HepG2 (cell line): Measurements from ENCODE around the gene DNAJC4. TPM values are rescaled to one million over a fixed set of nuclear protein-coding genes. Genes with fewer than 3 reads are reported as not detected.
A peak's percentile ranks its signal among the peaks of the same experiment; 100 is the strongest.

ENCODE experiments used
- BRCA1 ChIP-seq: sonication (generic); formaldehyde crosslinking; IDR thresholded peaks from 2 replicates; pipeline ENCODE4 v1.4.0; 2020; ENCODE audit warnings: missing genetic modification reagents
- CHCHD3 ChIP-seq: sonication (generic); formaldehyde crosslinking; IDR thresholded peaks from 2 replicates; pipeline ENCODE4 v1.8.0; 2022; ENCODE audit warnings: mild to moderate bottlenecking, missing genetic modification reagents, moderate library complexity
- EED ChIP-seq: sonication (generic); formaldehyde crosslinking; IDR thresholded peaks from 2 replicates; pipeline ENCODE4 v1.5.0; 2020; ENCODE audit warnings: mild to moderate bottlenecking, missing genetic modification reagents
- FOXA3 ChIP-seq: IDR thresholded peaks from 2 replicates; pipeline ENCODE4 v1.6.1; 2016; ENCODE audit warnings: missing genetic modification reagents, missing compliant biosample characterization
- HNF4A ChIP-seq: sonication (generic); formaldehyde crosslinking; IDR thresholded peaks from 2 replicates; pipeline ENCODE4 v1.4.0; 2020; ENCODE audit warnings: missing genetic modification reagents
- JUN ChIP-seq: sonication (generic); formaldehyde crosslinking; IDR thresholded peaks from 2 replicates; pipeline ENCODE4 v1.4.0; 2020; ENCODE audit warnings: mild to moderate bottlenecking, missing genetic modification reagents
- KMT2A ChIP-seq: sonication (generic); formaldehyde crosslinking; IDR thresholded peaks from 2 replicates; pipeline ENCODE4 v1.4.0; 2020; ENCODE audit warnings: missing genetic modification reagents
- MIER2 ChIP-seq: IDR thresholded peaks from 2 replicates; pipeline ENCODE4 v1.6.1; 2016; ENCODE audit warnings: missing biosample characterization, missing genetic modification reagents
- MTA3 ChIP-seq: sonication (generic); formaldehyde crosslinking; IDR thresholded peaks from 2 replicates; pipeline ENCODE4 v1.4.0; 2020; ENCODE audit warnings: missing genetic modification reagents
- NR2F2 ChIP-seq: IDR thresholded peaks from 2 replicates; pipeline ENCODE4 v1.6.1; 2012; ENCODE audit warnings: low read depth, inconsistent platforms, borderline replicate concordance
- PBX2 ChIP-seq: IDR thresholded peaks from 2 replicates; pipeline ENCODE4 v1.6.1; 2016; ENCODE audit warnings: control low read depth
- POLR2G ChIP-seq: fragments of 200-400 bp; formaldehyde crosslinking; IDR thresholded peaks from 2 replicates; pipeline ENCODE4 v1.6.1; 2018; ENCODE audit warnings: mild to moderate bottlenecking, low read depth, low read length, moderate library complexity
- RXRA ChIP-seq: sonication (generic); formaldehyde crosslinking; IDR thresholded peaks from 2 replicates; pipeline ENCODE4 v1.5.1; 2020; ENCODE audit warnings: missing genetic modification reagents
- STAG1 ChIP-seq: sonication (generic); formaldehyde crosslinking; IDR thresholded peaks from 2 replicates; pipeline ENCODE4 v1.4.0; 2020; ENCODE audit warnings: missing genetic modification reagents
- TMF1 ChIP-seq: sonication (generic); formaldehyde crosslinking; IDR thresholded peaks from 2 replicates; pipeline ENCODE4 v1.8.1; 2022; ENCODE audit warnings: low read depth, missing genetic modification reagents
- YEATS4 ChIP-seq: sonication (generic); formaldehyde crosslinking; IDR thresholded peaks from 2 replicates; pipeline ENCODE4 v1.4.0; 2020; ENCODE audit warnings: missing genetic modification reagents, borderline replicate concordance
- ZNF20 ChIP-seq: sonication (generic); formaldehyde crosslinking; IDR thresholded peaks from 2 replicates; pipeline ENCODE4 v1.4.0; 2020; ENCODE audit warnings: mild to moderate bottlenecking, moderate library complexity, missing genetic modification reagents
- ZNF207 ChIP-seq: fragments of 450-650 bp; IDR thresholded peaks from 2 replicates; pipeline ENCODE4 v1.6.1; 2016; ENCODE audit warnings: antibody characterized with exemption, borderline replicate concordance
- ZNF230 ChIP-seq: sonication (generic); formaldehyde crosslinking; IDR thresholded peaks from 2 replicates; pipeline ENCODE4 v1.4.0; 2020; ENCODE audit warnings: mild to moderate bottlenecking, missing genetic modification reagents
- ZNF263 ChIP-seq: sonication (generic); formaldehyde crosslinking; IDR thresholded peaks from 2 replicates; pipeline ENCODE4 v1.4.0; 2020; ENCODE audit warnings: missing genetic modification reagents
- ZNF282 ChIP-seq: fragments of 450-650 bp; IDR thresholded peaks from 2 replicates; pipeline ENCODE4 v1.6.1; 2018; ENCODE audit not compliant: partially characterized antibody
- ZNF343 ChIP-seq: sonication (generic); formaldehyde crosslinking; IDR thresholded peaks from 2 replicates; pipeline ENCODE4 v1.4.0; 2020; ENCODE audit warnings: mild to moderate bottlenecking, missing genetic modification reagents
- ZNF468 ChIP-seq: sonication (generic); formaldehyde crosslinking; IDR thresholded peaks from 2 replicates; pipeline ENCODE4 v1.8.0; 2022; ENCODE audit warnings: mild to moderate bottlenecking, moderate library complexity, missing genetic modification reagents
- ZNF558 ChIP-seq: sonication (generic); formaldehyde crosslinking; IDR thresholded peaks from 2 replicates; pipeline ENCODE4 v1.9.0; 2022; ENCODE audit warnings: mild to moderate bottlenecking, missing genetic modification reagents, borderline replicate concordance
- ZNF563 ChIP-seq: sonication (generic); formaldehyde crosslinking; IDR thresholded peaks from 2 replicates; pipeline ENCODE4 v1.8.0; 2022; ENCODE audit warnings: mild to moderate bottlenecking, moderate library complexity, missing genetic modification reagents
- ZNF569 ChIP-seq: sonication (generic); formaldehyde crosslinking; IDR thresholded peaks from 2 replicates; pipeline ENCODE4 v1.5.0; 2020; ENCODE audit warnings: mild to moderate bottlenecking, missing genetic modification reagents, moderate library complexity, borderline replicate concordance
- ZNF781 ChIP-seq: sonication (generic); formaldehyde crosslinking; IDR thresholded peaks from 2 replicates; pipeline ENCODE4 v1.5.1; 2020; ENCODE audit warnings: borderline replicate concordance, mild to moderate bottlenecking, missing genetic modification reagents; ENCODE audit errors: not compliant biosample characterization
- ZNF816 ChIP-seq: sonication (generic); formaldehyde crosslinking; IDR thresholded peaks from 2 replicates; pipeline ENCODE4 v1.8.0; 2022; ENCODE audit warnings: missing genetic modification reagents, mild to moderate bottlenecking, borderline replicate concordance
- ZNF839 ChIP-seq: sonication (generic); formaldehyde crosslinking; IDR thresholded peaks from 2 replicates; pipeline ENCODE4 v1.4.0; 2020; ENCODE audit warnings: missing genetic modification reagents, mild to moderate bottlenecking, borderline replicate concordance
- ZSCAN21 ChIP-seq: sonication (generic); formaldehyde crosslinking; IDR thresholded peaks from 2 replicates; pipeline ENCODE4 v1.8.0; 2022; ENCODE audit warnings: mild to moderate bottlenecking, missing genetic modification reagents, moderate library complexity, borderline replicate concordance
- polyA plus RNA-seq, 8 experiments: library from polyadenylated mRNA; depleted of rRNA in 3 of 8; stranded (reverse) in 7 of 8; unstranded in 1 of 8; fragments of >200 nt; fragmentation: Illumina TruSeq in 4 of 8; extraction: Trizol in 4 of 8; gene quantifications; 2 replicates each; pipeline versions ENCODE4 v1.2.1 to v1.2.3, GENCODE V29; 2011 to 2016; ENCODE audit warnings: low read depth in 4 of 8, missing spikeins in 1 of 8, mixed read lengths in 1 of 8; ENCODE audit not compliant: insufficient read depth in 1 of 8
- total RNA-seq, 5 experiments: library from RNA; depleted of rRNA; stranded (reverse); fragments of >200 nt; fragmentation: Illumina TruSeq; extraction: Trizol; gene quantifications; 2 replicates each; pipeline ENCODE4 v1.2.3, GENCODE V29; 2016; ENCODE audit warnings: low read depth in 1 of 5
- TF ChIP-seq, protein P1 (sequence below): sonication (generic); formaldehyde crosslinking; IDR thresholded peaks from 2 replicates; pipeline ENCODE4 v1.4.0; 2020; ENCODE audit warnings: mild to moderate bottlenecking, missing genetic modification reagents
- TF ChIP-seq, protein P2 (sequence below): sonication (generic); formaldehyde crosslinking; IDR thresholded peaks from 2 replicates; pipeline ENCODE4 v1.4.0; 2020; ENCODE audit warnings: mild to moderate bottlenecking, missing genetic modification reagents

DNAJC4 gene
- total and polyA plus RNA-seq, 2 of the 13 experiments (the other 11 are each of a cell fraction or from before 2014, with no cell fraction given): 10.3 to 60.8 TPM

- TF ChIP-seq ZNF839 (CRISPR knock-in tag) (no peak), POLR2G (no peak), YEATS4 (peak; percentile 35; the same call in 1 of the 2 replicates), ZNF282 (no peak), TMF1 (CRISPR knock-in tag) (no peak), CHCHD3 (CRISPR knock-in tag) (no peak), ZNF569 (CRISPR knock-in tag) (no peak), ZNF563 (CRISPR knock-in tag) (no peak), ZNF558 (CRISPR knock-in tag) (no peak), EED (CRISPR knock-in tag) (no peak), ZNF343 (CRISPR knock-in tag) (no peak), MIER2 (CRISPR knock-in tag) (no peak; the same call in 1 of the 2 replicates), STAG1 (CRISPR knock-in tag) (no peak), ZNF263 (0 out of 2 replicates have a peak, but pooled peaks have one; percentile 38), MTA3 (CRISPR knock-in tag) (no peak), NR2F2 (no peak), ZNF230 (no peak), ZNF781 (CRISPR knock-in tag) (no peak), ZNF468 (CRISPR knock-in tag) (no peak), BRCA1 (CRISPR knock-in tag) (no peak), HNF4A (CRISPR knock-in tag) (peak; percentile 44), ZNF207 (no peak), JUN (CRISPR knock-in tag) (no peak), PBX2 (CRISPR knock-in tag) (no peak), ZNF20 (CRISPR knock-in tag) (no peak), KMT2A (CRISPR knock-in tag) (no peak), FOXA3 (CRISPR knock-in tag) (peak; percentile 89), RXRA (peak; percentile 56; the same call in 1 of the 2 replicates), ZNF816 (CRISPR knock-in tag) (no peak), ZSCAN21 (no peak)
- TF ChIP-seq, protein P1, sequence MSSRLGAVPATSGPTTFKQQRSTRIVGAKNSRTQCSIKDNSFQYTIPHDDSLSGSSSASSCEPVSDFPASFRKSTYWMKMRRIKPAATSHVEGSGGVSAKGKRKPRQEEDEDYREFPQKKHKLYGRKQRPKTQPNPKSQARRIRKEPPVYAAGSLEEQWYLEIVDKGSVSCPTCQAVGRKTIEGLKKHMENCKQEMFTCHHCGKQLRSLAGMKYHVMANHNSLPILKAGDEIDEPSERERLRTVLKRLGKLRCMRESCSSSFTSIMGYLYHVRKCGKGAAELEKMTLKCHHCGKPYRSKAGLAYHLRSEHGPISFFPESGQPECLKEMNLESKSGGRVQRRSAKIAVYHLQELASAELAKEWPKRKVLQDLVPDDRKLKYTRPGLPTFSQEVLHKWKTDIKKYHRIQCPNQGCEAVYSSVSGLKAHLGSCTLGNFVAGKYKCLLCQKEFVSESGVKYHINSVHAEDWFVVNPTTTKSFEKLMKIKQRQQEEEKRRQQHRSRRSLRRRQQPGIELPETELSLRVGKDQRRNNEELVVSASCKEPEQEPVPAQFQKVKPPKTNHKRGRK: no peak
- TF ChIP-seq, protein P2, sequence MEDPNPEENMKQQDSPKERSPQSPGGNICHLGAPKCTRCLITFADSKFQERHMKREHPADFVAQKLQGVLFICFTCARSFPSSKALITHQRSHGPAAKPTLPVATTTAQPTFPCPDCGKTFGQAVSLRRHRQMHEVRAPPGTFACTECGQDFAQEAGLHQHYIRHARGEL: no peak
Observed at GRCh38 chr11:64237484-64237951, 7.2 kb downstream of the DNAJC4 start (continued).
